IPS-11a (cell line): Measurements from ENCODE around the gene ECHDC3.
"Not testable (repeated sequence)": the region's sequence is repeated elsewhere in the genome, so short reads cannot be mapped to it uniquely, and the experiment has no call there.

Source experiments
- H3K4me3 ChIP-seq: one replicate; pipeline ENCODE4 v1.5.1; 2013; ENCODE audit warnings: low read depth, low read length, control low read depth

Gene ECHDC3

GRCh38 chr10:11715815-11716494 lies 26.2 kb upstream of the ECHDC3 start:
- H3K4me3 ChIP-seq = no peak overlapping the region

DNA sequence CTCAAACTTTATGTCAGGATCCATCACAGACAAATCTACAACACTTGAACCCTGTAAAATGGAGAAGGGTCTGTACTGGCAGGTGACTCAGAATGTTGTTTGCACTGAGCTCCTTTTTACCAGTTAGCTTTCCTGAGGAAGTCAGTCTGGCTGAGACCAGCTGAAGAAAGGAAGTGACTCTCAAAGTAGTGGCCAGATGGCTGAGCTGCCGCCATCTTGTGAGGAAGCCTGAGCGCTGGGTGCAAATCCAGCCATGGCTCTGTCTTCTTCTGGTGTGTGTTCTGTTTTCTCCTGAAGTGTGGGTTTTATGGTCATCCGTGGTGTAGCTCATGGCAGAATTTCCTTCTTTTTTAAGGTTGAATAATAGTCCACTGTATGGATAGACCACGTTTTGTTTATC lies 25.5 kb upstream of the ECHDC3 start:
- no peak overlapping the region for H3K4me3 ChIP-seq

- H3K4me3 ChIP-seq = no peak overlapping the region
These were observed 22.5 kb upstream of the ECHDC3 start for GRCh38 chr10:11719496-11720259.

GRCh38 chr10:11720260-11720741 lies 21.9 kb upstream of the ECHDC3 start:
- H3K4me3 ChIP-seq = no peak overlapping the region

GRCh38 chr10:11721806-11722205 lies 20.4 kb upstream of the ECHDC3 start:
- H3K4me3 ChIP-seq = no peak overlapping the region

DNA sequence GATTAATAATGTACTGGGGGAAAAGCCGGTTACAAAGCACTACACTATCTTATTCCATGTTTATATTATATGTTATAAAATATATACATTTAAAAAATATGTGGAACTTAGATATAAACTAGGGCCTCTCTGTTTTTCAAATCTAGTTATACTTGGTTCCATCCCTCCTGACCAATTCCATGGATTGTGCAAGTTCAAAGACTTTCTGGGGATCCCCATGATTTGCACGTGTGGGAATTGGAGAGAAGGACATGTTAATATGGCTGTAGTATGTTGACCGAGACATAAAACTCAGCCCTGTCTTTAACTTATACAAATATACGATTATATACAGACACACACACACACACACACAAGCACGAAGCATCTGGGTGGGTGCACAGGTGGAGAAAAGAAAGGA lies 18.8 kb upstream of the ECHDC3 start:
- no peak overlapping the region for H3K4me3 ChIP-seq

- H3K4me3 ChIP-seq = no peak overlapping the region
These were observed 17.0 kb upstream of the ECHDC3 start for GRCh38 chr10:11724938-11725776.

- no peak overlapping the region for H3K4me3 ChIP-seq
These were observed 16.3 kb upstream of the ECHDC3 start for GRCh38 chr10:11725912-11726311.

DNA sequence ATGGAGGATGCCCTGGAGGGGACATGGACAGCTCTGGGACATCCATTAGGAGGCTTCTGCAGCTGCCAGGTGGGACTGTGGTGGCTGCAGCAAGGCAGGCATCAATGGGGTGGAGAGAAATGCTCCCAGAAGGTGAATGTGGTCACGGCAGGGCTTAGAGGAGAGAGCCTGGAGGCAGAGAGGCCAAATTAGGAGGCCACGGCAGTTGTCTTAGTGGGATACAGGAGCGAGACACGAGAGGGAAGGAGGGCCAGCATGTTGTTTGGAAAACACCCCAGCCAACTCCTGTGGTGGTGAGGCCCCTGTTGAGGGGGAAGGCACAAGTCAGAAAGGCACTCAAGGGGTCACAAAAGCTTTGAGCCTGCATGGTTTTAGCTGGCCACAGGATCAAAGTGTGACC lies 14.6 kb upstream of the ECHDC3 start:
- H3K4me3 ChIP-seq = no peak overlapping the region

GRCh38 chr10:11728353-11728752 lies 13.8 kb upstream of the ECHDC3 start:
- no peak overlapping the region for H3K4me3 ChIP-seq

- H3K4me3 ChIP-seq = no peak overlapping the region
These were observed 12.3 kb upstream of the ECHDC3 start for GRCh38 chr10:11729790-11730315.

GRCh38 chr10:11730779-11731178 lies 11.4 kb upstream of the ECHDC3 start:
- no peak overlapping the region for H3K4me3 ChIP-seq

DNA sequence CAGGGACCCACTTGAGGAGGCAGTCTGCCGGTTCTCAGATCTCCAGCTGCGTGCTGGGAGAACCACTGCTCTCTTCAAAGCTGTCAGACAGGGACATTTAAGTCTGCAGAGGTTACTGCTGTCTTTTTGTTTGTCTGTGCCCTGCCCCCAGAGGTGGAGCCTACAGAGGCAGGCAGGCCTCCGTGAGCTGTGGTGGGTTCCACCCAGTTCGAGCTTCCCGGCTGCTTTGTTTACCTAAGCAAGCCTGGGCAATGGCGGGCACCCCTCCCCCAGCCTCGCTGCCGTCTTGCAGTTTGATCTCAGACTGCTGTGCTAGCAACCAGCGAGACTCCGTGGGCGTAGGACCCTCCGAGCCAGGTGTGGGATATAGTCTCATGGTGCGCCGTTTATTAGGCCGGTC lies 5.4 kb upstream of the ECHDC3 start:
- not testable (repeated sequence) for H3K4me3 ChIP-seq

DNA sequence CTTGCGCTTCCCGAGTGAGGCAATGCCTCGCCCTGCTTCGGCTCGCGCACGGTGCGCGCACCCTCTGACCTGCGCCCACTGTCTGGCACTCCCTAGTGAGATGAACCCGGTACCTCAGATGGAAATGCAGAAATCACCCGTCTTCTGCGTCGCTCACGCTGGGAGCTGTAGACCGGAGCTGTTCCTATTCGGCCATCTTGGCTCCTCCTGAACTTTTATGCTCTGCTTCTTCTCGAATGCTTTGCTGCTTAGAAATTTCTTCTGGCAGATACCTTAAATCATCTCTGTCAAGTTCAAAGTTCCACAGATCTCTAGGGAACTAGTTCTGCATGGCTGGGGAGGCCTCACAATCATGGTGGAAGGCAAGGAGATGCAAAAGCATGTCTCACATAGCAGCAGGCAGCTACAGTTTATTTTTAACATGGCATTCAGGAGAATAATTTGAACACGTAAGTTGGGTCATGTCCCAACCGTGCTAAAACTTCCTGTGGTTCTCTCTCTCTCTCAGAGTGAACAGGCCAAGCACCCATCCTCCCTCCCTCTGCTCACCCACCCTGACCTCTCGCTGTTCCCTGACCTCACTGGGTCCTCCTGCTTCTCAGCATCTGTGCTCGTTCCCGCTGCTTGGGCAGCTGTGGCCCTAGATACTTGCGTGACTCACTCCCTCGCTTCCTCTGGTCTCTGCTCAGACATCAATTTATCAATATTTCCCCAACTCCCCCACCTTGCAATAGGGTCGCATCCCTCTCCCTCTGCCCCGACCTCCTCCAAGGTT lies 4.7 kb upstream of the ECHDC3 start:
- H3K4me3 ChIP-seq = not testable (repeated sequence)

DNA sequence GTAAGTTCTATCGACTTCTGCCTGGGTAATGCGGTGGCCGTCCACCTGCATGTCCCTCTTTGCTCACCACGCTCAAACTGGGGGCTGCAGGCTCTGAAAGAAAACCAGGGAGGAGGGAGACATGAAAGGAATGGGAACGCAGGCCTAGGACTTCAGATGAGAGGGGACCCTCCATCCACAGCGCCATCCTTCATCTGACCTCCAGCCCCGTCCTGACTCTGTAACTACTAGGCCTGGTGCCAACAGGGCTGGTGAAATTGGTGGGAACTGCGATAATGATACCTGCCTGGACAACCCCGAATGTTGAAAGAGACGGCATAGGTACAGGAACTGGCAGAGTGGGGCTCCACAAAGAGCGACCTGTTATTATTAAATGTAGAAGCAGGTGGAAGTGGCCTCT lies 1.3 kb upstream of the ECHDC3 start:
- no peak overlapping the region for H3K4me3 ChIP-seq

DNA sequence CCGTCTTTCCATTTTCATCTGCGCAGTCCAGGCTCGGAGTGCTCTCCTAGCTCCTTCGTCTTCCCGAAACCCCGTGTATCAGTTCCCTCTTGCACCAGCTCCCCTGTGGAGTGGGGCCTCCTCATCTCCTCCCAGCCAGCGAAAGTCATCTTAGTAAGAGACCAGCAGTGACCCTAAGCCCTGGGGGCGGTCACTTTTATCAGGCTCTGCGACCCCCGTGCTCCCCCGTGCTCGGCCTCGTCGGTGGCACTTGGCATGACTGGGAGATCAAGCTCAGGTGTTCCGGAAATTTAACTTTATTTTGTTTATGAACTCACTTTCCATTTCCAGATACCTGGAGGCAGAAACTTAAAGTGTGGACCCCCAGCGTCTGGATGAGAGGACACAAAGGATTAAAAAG lies 574 bp upstream of the ECHDC3 start:
- no peak overlapping the region for H3K4me3 ChIP-seq

DNA sequence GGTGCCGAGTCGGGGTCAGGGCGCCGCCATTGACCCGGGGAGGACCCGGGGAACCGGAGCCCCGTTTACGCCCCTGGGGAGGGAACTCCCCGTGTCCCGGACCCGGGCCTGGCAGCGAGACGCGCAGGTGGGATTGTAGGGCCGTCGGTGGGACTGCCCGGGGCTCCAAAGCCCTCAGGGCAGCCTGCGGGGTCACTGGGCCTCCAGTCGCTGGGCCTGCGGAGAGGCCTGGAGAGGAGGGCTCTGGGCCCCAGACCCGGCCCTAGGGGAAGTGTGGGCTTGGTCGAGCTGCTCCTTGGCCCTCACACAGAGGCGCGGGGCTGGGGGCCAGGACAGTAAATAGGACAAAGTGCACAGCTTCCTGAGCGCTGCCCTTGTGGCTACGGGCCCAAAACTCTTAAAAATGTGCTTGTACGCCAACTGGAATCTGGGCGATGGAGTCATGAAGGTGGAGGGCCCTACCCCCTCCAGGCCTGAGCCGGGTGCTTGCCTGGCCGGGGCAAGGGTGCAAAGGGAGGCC lies 657 bp downstream of the ECHDC3 start:
- peak overlapping the region; percentile 8 for H3K4me3 ChIP-seq

GRCh38 chr10:11743461-11744338 lies 1.5 kb downstream of the ECHDC3 start:
- H3K4me3 ChIP-seq = no peak overlapping the region

DNA sequence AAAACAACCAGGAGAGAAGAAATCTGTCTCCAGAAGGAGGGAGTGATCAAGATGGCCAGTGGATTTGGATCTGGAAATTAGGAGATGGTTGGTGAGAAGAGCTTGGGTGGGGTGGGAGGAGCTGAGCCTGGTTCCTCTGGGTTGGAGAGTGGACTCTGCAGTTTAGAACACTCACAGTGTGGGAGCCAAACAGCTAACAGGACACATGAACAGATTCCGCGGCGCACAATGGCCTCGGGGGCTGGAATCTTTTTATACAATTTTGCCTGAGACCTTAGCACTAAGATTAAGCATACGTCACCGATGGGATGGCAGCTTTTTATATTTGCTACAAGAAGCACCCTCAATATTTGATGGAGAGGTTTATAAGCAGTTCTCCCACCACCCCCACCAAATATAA lies 2.9 kb downstream of the ECHDC3 start:
- no peak overlapping the region for H3K4me3 ChIP-seq
